WERI-Rb-1 (cell line): ENCODE measurements around the gene UNC13C.

Experiments
- DNase-seq: peaks from one replicate; pipeline ENCODE4 v3.0.0-alpha.2; 2020
- H3K27ac ChIP-seq: fragments of 250-450 bp; sonication (Bioruptor Pico); 2 replicates; pipeline ENCODE4 v1.5.1; 2020; ENCODE audit warnings: mild to moderate bottlenecking, moderate library complexity
- H3K27me3 ChIP-seq: fragments of 250-450 bp; sonication (Bioruptor Pico); 2 replicates; pipeline ENCODE4 v1.5.1; 2021; ENCODE audit warnings: mild to moderate bottlenecking, low read depth, moderate library complexity; ENCODE audit not compliant: insufficient read depth, severe bottlenecking
- H3K36me3 ChIP-seq: fragments of 250-450 bp; sonication (Bioruptor Pico); 2 replicates; pipeline ENCODE4 v1.5.1; 2020; ENCODE audit warnings: mild to moderate bottlenecking, moderate library complexity
- H3K4me3 ChIP-seq: 2 replicates; pipeline ENCODE4 v1.5.1; 2011; ENCODE audit warnings: low read depth, mild to moderate bottlenecking, control low read depth, low read length
- H3K9me3 ChIP-seq: fragments of 250-450 bp; sonication (Bioruptor Pico); 2 replicates; pipeline ENCODE4 v1.5.1; 2021; ENCODE audit warnings: mild to moderate bottlenecking, moderate library complexity; ENCODE audit not compliant: severe bottlenecking
- CTCF ChIP-seq: IDR thresholded peaks from 2 replicates; pipeline ENCODE4 v1.5.1; 2011; ENCODE audit warnings: low read depth, mild to moderate bottlenecking, control low read depth, inconsistent platforms, low read length

UNC13C gene

GRCh38 chr15:54566654-54567053, 588.4 kb downstream of the UNC13C start:
- no peaks in the 10 kb centered on the region for H3K27me3 ChIP-seq
- no peaks in the 10 kb centered on the region for H3K36me3 ChIP-seq
- DNase-seq = no peak
- H3K4me3 ChIP-seq = no peak overlapping the region
- no peaks in the 10 kb centered on the region for H3K9me3 ChIP-seq
- no peak overlapping the region for H3K27ac ChIP-seq
- TF ChIP-seq CTCF = no peak

GRCh38 chr15:54567408-54568035, 589.3 kb downstream of the UNC13C start:
- no peak overlapping the region for H3K4me3 ChIP-seq
- no peak for DNase-seq
- H3K9me3 ChIP-seq = no peaks in the 10 kb centered on the region
- H3K27me3 ChIP-seq = no peaks in the 10 kb centered on the region
- TF ChIP-seq CTCF = no peak
- no peaks in the 10 kb centered on the region for H3K36me3 ChIP-seq
- no peak overlapping the region for H3K27ac ChIP-seq

GRCh38 chr15:54568381-54568780, 590.1 kb downstream of the UNC13C start:
- Histone ChIP-seq H3K4me3 (no peak overlapping the region), H3K27me3 (no peaks in the 10 kb centered on the region), H3K9me3 (no peaks in the 10 kb centered on the region), H3K36me3 (no peaks in the 10 kb centered on the region), H3K27ac (no peak overlapping the region)
- TF ChIP-seq CTCF = no peak
- no peak for DNase-seq

GRCh38 chr15:54571576-54571975, 593.3 kb downstream of the UNC13C start:
- Histone ChIP-seq H3K27me3 (peaks cover 2% of the 10 kb centered on the region), H3K9me3 (no peaks in the 10 kb centered on the region), H3K4me3 (no peak overlapping the region), H3K27ac (no peak overlapping the region), H3K36me3 (no peaks in the 10 kb centered on the region)
- no peak for TF ChIP-seq CTCF
- no peak for DNase-seq

- Histone ChIP-seq H3K9me3 (no peaks in the 10 kb centered on the region), H3K27me3 (peaks cover 2% of the 10 kb centered on the region)
- no peak for DNase-seq
Measured at GRCh38 chr15:54575586-54575985, 597.3 kb downstream of the UNC13C start.

More at GRCh38 chr15:54575586-54575985, 597.3 kb downstream of the UNC13C start:
- no peak for TF ChIP-seq CTCF
- no peak overlapping the region for H3K27ac ChIP-seq
- H3K36me3 ChIP-seq = no peaks in the 10 kb centered on the region
- no peak overlapping the region for H3K4me3 ChIP-seq
